Mucosa of rectum (tissue), 2 donors: ENCODE measurements around the gene RASD1.
A peak's percentile ranks its signal among the peaks of the same experiment; 100 is the strongest.

Experiments
- H3K27ac ChIP-seq, 2 donors: one replicate each; pipeline ENCODE4 v1.7.0; 2013; ENCODE audit warnings: inconsistent platforms in 2 of 2, low read depth in 2 of 2, low read length in 2 of 2
- H3K27me3 ChIP-seq, 2 donors: one replicate each; pipeline ENCODE4 v1.7.0; 2013; ENCODE audit warnings: low read length in 2 of 2; ENCODE audit not compliant: control insufficient read depth in 2 of 2, insufficient read depth in 2 of 2
- H3K36me3 ChIP-seq, 2 donors: one replicate each; pipeline ENCODE4 v1.7.0; 2013; ENCODE audit warnings: low read length in 2 of 2; ENCODE audit not compliant: control insufficient read depth in 2 of 2, insufficient read depth in 2 of 2
- H3K4me1 ChIP-seq, 2 donors: one replicate each; pipeline ENCODE4 v1.7.0; 2013; ENCODE audit warnings: low read length in 2 of 2, mild to moderate bottlenecking in 1 of 2; ENCODE audit not compliant: control insufficient read depth in 2 of 2, insufficient read depth in 2 of 2
- H3K4me3 ChIP-seq, 2 donors: one replicate each; pipeline ENCODE4 v1.7.0; 2013; ENCODE audit warnings: low read length in 2 of 2
- H3K9ac ChIP-seq, 2 donors: one replicate each; pipeline ENCODE4 v1.7.0; 2013; ENCODE audit warnings: low read length in 2 of 2, low read depth in 1 of 2, mild to moderate bottlenecking in 1 of 2
- H3K9me3 ChIP-seq, 2 donors: one replicate each; pipeline ENCODE4 v1.7.0; 2013; ENCODE audit warnings: low read length in 2 of 2; ENCODE audit not compliant: control insufficient read depth in 2 of 2
- donor health status: healthy.
- donor health status: Normal muscosa, but diverticular disease.

Gene RASD1

GRCh38 chr17:17445925-17446665 is 50.1 kb downstream of the RASD1 start:
- Histone ChIP-seq H3K9me3 (no peaks in the 10 kb centered on the region), H3K27ac (peak overlapping the region; percentile 26 to 32), H3K9ac (no peak overlapping the region), H3K4me1 (peaks cover 7 to 15% of the 10 kb centered on the region in 2 donors), H3K4me3 (no peak overlapping the region), H3K36me3 (no peaks in the 10 kb centered on the region), H3K27me3 (peaks cover 0 to 2% of the 10 kb centered on the region in 2 donors)

GRCh38 chr17:17445296-17445924 is 50.8 kb downstream of the RASD1 start:
- peaks cover 7 to 15% of the 10 kb centered on the region in 2 donors for H3K4me1 ChIP-seq
- H3K9ac ChIP-seq, result no peak overlapping the region
- H3K9me3 ChIP-seq, result no peaks in the 10 kb centered on the region
- H3K27me3 ChIP-seq, result peaks cover 0 to 2% of the 10 kb centered on the region in 2 donors
- no peak overlapping the region for H3K4me3 ChIP-seq
- H3K27ac ChIP-seq, result peak overlapping the region; percentile 26 to 32
- H3K36me3 ChIP-seq, result no peaks in the 10 kb centered on the region
